ENCODE results near the gene ATP5F1D. TPM values are rescaled to one million over a fixed set of nuclear protein-coding genes. Genes with fewer than 3 reads are reported as not detected.
"Not testable (repeated sequence)": the region's sequence is repeated elsewhere in the genome, so short reads cannot be mapped to it uniquely, and the experiment has no call there.

Gene ATP5F1D
- total RNA-seq, 2 donors from 2014 or later, result 540 to 639 TPM

GRCh38 chr19:1240925-1241324 is 626 bp upstream of the ATP5F1D start:
- DNase-seq (no peak), ATAC-seq (no peak)
- intact Hi-C loops (cut with DNase I), result no loop called here

GRCh38 chr19:1243768-1244692 is 2.5 kb downstream of the ATP5F1D start:
- ATAC-seq (peak; percentile 31 to 41), DNase-seq (peak; percentile 93)
- intact Hi-C loops (cut with DNase I), result loop anchor here (1.0 to 2.0 kb wide), 2 partner anchors 23 kb away; no protein-coding TSS in a partner anchor

GRCh38 chr19:1244693-1245451 is 3.3 kb downstream of the ATP5F1D start:
- intact Hi-C loops (cut with DNase I), result loop anchor here in 1 of 2 donors (1.0 kb wide), 1 partner anchor 22 kb away; no protein-coding TSS in a partner anchor
- DNase-seq (peak; percentile 85), ATAC-seq (peak; percentile 13 to 21)

- peak; percentile 4 for ATAC-seq
- DNase-seq, result peak; percentile 84
- intact Hi-C loops (cut with DNase I), result no loop called here
Measured at GRCh38 chr19:1245494-1246264, 4.1 kb downstream of the ATP5F1D start.

GRCh38 chr19:1246265-1247087 is 4.9 kb downstream of the ATP5F1D start:
- ATAC-seq; intact Hi-C loops (cut with DNase I): not testable (repeated sequence)
- DNase-seq, result peak; percentile 51

DNA sequence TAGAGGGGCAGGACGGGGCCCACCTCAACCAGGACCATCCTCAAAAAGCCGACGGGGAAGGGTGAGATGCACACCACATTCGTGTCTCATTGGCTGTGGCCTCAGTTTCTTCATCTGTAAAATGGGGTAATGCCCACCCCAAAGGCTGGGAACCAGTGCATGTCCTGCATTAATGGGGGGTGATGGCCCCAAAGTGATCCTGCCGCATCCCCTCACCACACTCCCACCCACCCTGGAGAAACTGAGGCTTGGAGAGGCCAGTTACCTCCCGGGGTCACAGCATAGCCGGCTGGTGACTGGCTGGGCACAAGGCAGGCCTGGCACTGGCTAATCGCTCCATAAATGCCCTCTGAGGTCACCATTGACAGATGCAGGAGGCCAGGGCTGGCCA is 6.2 kb downstream of the ATP5F1D start:
- no peak for ATAC-seq
- intact Hi-C loops (cut with DNase I), result no loop called here
- DNase-seq, result no peak

- DNase-seq (peak; percentile 90), ATAC-seq (peak; percentile 33 to 35)
- intact Hi-C loops (cut with DNase I), result no loop called here
Measured at GRCh38 chr19:1248139-1248785, 6.7 kb downstream of the ATP5F1D start, which contains the start of gene MIDN. TSS of gene MIDN (plus strand) at chr19:1248583. CDS start at chr19:1250297, 1,714 bp downstream.

DNA sequence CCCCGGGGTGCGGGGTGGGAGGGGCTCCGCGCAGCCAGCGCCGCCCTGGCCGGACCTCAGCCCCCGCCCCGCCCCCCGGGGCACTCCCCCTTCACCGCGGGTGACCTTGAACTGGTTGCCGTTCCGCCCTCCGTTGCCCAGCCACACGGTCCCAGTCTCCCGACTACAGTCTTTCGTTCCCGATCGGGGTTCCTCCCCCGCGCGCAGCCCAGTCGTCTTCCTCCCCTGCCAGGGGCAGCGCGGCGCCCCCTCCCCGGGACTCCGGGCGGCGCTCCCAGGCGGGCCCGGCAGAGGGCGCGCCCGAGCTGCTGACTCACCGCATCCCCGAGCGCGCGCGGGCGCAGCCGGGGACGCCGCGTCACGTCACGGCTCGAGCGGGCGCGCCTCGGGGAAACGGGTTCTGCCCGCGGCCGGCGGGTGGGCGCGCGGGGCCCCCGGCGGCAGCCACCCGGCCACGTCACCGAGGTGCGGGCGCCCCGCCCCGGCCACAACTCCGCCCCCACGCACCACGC is 7.3 kb downstream of the ATP5F1D start:
- ATAC-seq, result peak; percentile 7 to 10
- intact Hi-C loops (cut with DNase I), result no loop called here
- DNase-seq, result peak; percentile 90

- ATAC-seq, result peak; percentile 5 to 31
- intact Hi-C loops (cut with DNase I), result no loop called here
Measured at GRCh38 chr19:1249298-1249989, 7.9 kb downstream of the ATP5F1D start.

DNA sequence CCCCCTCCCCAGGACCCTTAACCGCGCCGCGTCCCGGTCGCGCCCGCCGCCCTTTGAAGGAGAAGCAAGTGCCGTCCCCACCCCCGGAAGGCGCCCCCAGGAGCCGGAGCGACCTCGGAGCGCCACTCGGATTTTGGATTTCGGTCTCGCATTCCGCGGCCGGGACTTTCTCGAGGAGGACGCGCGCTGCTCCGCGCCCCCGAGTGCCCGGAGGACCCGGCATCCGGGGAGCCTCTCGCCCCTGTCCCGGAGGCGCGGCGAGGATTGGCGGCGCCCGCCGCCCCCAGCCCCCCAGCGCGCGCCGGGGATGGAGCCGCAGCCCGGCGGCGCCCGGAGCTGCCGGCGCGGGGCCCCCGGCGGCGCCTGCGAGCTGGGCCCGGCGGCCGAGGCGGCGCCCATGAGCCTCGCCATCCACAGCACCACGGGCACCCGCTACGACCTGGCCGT is 8.5 kb downstream of the ATP5F1D start:
- DNase-seq, result no peak
- intact Hi-C loops (cut with DNase I), result no loop called here
- ATAC-seq, result no peak

More at GRCh38 chr19:1249298-1249989, 7.9 kb downstream of the ATP5F1D start:
- peak; percentile 94 for DNase-seq

DNA sequence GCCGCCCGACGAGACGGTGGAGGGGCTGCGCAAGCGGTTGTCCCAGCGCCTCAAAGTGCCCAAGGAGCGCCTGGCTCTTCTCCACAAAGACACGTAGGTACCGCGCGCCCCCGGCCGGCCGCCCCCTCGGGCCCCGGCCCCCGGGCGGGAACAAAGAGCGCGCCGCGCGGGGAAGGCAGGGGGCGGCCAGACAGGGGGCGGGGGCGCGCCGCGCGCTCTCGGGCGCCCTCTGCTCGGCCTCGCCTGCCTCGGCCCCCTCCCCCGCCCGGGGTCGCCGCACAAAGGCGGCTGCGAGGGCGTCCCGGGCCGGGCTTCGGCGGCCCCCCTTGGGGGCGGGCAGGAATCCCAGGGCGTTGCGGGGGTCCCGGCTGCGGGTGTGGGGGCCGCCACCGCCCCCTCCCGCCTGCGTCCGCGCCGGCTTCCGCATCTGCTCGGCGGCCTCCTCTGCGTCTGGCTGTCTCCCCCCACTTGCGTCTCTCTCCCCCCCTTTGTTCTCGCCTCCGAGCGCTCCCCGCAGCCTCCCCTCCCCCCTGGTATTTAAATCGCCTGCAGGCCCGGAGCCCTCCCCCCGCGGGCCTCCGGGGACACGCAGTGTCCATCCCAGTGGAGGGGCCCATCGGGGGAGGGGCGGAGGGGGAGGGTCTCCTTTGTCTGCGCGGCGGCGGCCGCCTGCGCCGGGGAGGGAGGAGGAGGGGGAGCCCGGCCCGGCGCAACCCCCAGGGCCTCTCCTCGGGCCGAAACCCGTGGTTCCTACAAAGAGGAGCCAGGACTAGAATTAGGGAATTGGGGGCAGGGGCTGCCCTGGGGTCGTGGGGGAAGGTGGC is 9.1 kb downstream of the ATP5F1D start:
- DNase-seq (peak; percentile 72), ATAC-seq (no peak)
- intact Hi-C loops (cut with DNase I), result no loop called here

- peak; percentile 81 for DNase-seq
- intact Hi-C loops (cut with DNase I), result no loop called here
Measured at GRCh38 chr19:1251330-1252220, 10.0 kb downstream of the ATP5F1D start.

GRCh38 chr19:1252221-1252820 is 10.8 kb downstream of the ATP5F1D start:
- peak; percentile 95 for DNase-seq
- intact Hi-C loops (cut with DNase I), result no loop called here
- peak; percentile 39 to 41 for ATAC-seq

More at GRCh38 chr19:1251330-1252220, 10.0 kb downstream of the ATP5F1D start:
- peak in 1 of 2 donors; percentile 1 for ATAC-seq

DNA sequence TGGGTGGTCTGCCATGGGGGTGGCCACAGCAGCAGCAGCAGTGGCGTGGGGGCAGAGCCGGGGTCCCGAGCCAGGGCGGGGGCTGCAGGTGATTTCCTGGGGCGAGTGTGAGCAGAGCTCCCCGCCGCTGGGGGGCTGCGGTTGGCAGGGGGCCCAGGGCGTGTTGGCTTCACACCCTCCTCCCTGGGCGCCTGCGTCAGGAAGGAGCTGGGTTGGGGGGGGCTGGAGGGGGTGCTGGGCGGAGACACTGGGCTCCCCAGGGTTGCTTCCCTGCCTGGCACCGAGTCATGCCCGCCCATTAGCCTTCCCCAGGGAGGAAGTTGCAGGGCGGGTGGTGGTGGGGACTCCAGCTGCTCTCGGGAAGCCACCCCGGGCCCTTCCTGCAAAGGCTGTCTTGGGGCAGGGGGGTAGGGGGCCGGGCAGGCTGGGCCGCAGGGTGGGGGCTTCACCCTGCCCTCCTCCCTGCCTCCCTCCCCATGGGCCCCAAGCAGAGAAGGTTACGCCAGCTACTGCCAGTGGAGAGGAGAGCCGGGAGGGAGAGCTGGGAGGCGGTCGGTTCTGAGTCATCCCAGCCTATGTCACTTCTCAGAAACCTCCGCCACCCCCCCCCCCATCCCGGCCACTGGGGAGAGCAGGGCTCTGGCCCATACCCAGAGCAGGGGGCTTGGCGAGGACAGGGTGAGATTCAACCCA is 11.4 kb downstream of the ATP5F1D start:
- DNase-seq (peak; percentile 94), ATAC-seq (peak; percentile 34 to 58)
- intact Hi-C loops (cut with DNase I), result no loop called here

Data from left cardiac atrium (tissue), 4 donors.